Left renal pelvis (tissue), 4 donors: ENCODE measurements around the gene SCN1A. TPM values are rescaled to one million over a fixed set of nuclear protein-coding genes. Genes with fewer than 3 reads are reported as not detected.
"Not testable (repeated sequence)": the region's sequence is repeated elsewhere in the genome, so short reads cannot be mapped to it uniquely, and the experiment has no call there.

Experiments used
- DNase-seq, 4 donors: peaks; one replicate each; pipeline ENCODE4 v3.0.0-alpha.2; 2013; ENCODE audit warnings: low read depth in 4 of 4, low spot score in 3 of 4
- polyA plus RNA-seq, 4 donors: library from polyadenylated mRNA; unstranded; fragments of 120-200 nt; gene quantifications; one replicate each; pipeline ENCODE4 v1.2.1, GENCODE V29; 2013; ENCODE audit not compliant: insufficient read length in 4 of 4

The SCN1A gene
- polyA plus RNA-seq, 4 donors, result 0.10 to 0.29 (median 0.13) TPM

DNA sequence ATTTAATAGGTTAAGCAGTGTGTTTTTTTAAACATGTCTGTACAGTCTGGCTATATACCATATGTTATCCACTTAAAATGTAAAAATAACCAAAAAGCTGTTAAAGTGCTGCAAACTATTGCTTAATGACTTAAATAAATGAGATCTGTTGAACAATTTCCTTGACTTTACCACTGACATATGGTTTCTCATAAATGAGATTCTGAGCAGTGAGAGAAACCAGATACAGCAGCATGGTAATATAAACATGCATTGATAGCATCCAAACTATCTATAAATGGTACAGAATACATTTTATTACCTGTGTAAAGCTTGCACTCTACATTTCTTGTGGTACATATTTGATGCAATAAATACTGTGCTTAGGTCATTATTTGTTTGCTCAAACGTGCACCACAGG, 138.0 kb downstream of the SCN1A start:
- DNase-seq, result no peak

DNA sequence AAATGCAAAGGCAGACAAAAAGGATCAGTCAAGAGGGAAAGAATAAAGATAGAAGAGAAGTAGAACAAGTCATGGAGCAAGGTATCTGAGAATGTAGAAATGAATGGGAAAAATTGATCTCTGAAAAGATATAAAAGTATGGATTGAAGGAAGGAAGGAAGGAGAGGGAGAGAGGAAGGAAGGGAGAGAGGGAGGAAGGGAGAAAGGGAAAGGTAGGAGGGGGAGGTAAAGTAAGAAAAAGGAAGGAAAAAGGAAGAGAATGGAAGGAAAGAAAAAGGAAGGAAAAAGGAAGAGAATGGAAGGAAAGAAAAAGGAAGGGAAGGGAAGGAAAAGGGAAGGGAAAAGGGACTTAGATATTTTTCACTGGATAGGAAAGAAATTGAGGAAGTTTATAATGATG, 142.7 kb downstream of the SCN1A start:
- no peak for DNase-seq

DNA sequence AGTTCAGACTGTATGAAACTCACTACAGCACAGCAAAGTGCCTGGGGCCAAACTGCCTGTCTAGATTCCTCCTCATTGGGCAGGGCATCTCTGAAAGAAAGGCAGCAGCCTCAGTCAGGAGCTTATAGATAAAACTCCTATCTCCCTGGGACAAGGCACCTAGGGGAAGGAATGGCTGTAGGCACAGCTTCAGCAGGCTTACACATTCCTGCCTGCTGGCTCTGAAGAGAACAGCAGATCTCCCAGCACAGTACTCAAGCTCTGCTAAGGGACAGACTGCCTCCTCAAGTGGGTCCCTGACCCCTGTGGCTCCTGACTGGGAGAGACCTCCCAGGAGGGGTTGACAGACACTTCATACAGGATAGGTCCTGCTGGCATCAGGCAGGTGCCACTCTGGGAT, 155.7 kb downstream of the SCN1A start:
- DNase-seq, result not testable (repeated sequence)

DNA sequence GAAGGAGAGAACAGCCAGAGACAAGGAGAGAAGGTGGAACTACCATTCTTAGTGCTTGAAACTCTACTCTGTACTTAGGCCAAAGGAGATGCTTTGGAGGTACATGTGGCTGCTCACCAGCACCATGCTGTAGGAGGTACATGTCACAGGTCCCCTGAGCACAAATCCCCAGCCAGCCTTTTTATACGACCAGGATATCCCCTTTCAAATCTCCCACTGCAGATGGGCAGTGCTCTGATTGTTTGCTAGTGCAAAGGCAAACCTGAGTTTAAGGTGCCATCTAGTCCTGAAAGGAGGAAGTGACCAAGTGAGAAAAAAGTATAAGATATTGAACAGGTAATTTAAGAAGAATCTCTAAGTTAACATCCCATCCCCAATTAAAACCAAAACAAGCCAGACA, 157.2 kb downstream of the SCN1A start:
- DNase-seq, result peak in 1 of 4 donors; percentile 4

DNA sequence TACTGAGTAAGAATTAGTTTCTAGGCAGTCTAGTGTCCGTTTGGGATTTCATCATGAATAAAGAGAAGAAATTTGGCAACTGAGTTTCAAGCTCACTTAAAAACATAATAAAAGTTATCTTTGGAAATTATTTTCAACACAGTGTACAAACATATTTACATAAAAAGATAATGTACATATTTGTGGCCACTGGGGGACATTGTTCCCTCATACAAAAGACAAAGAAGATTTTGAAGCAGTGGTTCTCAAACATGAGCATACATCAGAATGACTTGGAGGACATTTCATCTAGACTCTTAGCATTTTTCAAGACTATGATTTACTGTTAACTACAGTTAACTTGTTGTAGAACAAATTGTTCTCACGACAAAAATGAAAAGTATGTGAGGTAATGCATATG, 158.6 kb downstream of the SCN1A start:
- DNase-seq, result no peak

DNA sequence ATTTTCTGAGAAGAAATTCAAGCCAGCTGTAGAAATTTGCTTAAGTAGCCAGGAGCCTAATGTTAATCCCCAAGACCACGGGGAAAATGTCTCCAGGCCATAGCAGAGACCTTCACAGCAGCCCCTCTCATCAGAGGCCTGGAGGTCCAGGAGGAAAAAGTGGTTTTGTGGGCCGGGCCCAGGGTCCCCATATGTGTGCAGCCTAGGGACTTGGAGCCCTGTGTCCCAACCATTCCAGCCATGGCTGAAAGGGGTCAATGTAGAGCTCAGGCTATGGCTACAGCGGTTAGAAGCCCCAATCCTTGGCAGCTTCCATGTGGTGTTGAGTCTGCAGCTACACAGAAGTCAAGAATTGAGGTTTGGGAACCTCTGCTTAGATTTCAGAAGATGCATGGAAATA, 160.1 kb downstream of the SCN1A start:
- DNase-seq, result no peak

DNA sequence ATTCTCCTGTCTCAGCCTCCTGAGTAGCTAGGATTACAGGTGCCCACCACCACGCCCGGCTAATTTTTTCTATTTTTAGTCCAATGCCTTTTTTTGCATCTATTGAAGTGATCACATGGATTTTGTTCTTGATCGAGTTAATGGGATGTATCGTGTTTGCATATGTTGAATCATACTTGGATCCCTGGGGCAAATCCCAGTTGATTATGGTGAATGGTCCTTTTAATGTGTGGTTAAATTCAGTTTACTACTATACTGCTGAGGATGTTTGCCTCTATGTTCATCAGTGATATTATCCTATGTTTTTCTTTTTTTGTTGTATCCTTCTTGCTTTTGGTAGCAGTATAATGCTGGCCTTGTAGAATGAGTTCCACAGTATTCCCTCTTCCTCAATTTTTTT, 166.0 kb downstream of the SCN1A start:
- no peak for DNase-seq

DNA sequence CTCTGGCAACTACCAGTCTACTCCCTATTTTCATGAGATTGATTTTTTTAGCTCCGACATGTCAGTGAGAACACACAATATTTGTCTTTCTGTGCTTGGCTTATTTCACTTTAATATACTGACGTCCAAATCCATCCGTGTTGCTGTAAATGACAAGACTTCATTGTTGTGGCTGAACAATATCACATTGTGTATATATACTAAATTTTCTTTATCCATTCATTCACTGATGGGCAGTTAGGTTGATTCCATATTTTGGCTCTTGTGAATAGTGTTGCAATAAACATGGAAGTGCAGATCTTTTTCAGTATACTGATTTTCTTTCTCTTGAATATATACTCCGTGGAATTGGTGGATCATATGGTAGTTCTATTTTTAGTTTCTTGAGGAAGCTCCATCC, 168.4 kb downstream of the SCN1A start:
- DNase-seq, result no peak

DNA sequence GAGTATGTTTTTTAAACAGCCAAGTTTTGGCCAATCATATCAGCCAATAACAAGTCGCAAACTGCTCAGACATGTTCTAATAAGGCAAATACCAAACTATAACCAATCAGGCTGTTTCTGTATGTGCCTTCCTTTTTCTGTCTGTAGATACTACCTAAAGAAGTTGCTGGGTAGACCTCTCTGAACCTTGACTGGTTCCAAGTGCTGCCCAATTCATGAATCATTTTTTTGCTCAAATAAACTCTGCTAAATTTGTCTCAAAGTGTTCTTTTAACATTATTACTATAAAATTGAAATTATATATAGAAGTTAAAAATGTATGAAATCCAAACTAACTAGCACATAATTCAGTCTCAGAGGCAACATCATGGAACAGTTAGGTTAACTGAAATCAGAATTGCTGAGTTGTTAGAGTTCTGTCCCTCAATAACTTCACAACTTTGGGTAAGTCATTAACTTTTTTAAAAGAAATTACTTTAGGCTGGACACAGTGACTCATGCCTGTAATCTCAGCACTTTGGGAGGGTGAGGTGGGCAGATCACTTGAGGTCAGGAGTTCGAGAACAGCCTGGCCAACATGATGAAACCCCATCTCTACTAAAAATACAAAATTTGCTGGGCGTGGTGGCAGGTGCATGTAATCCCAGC, 169.4 kb downstream of the SCN1A start:
- no peak for DNase-seq

DNA sequence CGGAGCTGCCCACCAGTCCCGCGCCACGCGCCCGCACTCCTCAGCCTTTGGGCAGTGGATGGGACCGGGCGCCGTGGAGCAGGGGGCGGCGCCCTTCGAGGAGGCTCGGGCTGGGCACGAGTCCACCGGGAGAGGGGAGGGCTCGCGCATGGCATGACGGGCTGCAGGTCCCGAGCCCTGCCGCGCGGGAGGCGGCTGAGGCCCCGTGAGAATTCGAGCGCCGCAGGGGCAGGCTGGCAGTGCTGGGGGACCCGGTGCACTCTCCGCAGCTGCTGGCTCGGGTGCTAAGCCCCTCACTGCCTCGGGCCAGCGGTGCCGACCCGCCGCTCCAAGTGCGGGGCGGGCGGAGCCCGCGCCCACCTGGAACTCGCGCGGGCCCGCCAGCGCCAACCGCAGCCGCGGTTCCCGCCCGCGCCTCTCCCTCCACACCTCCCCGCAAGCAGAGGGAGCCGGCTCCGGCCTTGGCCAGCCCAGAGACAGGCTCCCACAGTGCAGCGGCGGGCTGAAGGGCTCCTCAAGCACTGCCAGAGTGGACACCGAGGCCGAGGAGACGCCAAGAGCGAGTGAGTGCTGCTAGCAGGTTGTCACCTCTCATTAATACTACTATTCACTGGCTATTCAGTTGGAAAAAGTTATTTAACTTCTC, 170.7 kb downstream of the SCN1A start:
- no peak for DNase-seq

DNA sequence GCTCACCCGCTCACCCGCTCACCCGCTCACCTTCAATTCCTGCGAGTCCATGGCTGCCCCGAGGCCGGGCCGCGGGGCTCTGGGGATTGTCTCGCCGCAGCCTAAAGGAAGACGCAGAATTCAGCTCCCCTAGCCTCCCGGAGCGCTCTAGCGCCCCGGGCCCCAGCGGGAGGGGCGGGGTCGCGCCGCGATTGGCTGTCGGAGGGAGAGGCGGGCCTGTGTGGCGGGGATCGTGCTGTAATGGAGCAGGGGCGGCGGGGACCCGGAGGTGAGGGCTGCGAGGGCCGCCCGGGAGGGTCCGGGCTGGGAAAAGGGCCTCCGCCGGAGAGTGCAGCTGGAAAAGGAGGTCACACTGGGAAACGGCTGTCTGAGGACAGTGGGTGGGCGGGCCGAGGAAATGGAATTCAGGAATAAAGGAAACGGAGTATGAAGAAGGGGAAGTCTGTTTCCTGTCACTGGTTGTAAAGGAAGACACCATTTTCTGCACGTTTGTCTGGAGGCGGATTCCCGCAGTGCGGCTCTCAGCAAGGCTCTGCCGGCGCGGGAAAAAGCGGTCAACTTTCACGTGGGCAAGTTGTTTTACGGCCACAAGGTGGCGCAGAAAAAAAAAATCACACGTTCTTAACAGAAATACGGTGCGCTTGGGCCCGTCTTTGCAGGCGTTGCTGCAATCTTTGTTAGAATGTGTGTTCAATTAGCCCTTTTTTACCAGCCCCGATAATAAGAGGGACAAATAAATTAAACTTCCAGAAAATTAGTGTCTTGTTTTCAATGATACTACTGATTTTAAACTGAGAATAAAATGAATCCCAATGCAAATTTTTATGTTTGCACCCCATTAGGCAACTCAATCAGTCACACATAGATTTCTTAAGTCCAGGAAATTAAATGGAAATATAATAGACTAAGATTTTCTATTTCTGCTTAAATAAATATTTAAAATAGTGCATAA, 173.9 kb downstream of the SCN1A start, which contains the start of gene TTC21B:
TTC21B (minus strand) TSS at position 122 of the 952 bp plus-strand sequence; CDS start at position 51, 71 bp downstream.
- DNase-seq, result peak; percentile 90 to 91 (median 90)

DNA sequence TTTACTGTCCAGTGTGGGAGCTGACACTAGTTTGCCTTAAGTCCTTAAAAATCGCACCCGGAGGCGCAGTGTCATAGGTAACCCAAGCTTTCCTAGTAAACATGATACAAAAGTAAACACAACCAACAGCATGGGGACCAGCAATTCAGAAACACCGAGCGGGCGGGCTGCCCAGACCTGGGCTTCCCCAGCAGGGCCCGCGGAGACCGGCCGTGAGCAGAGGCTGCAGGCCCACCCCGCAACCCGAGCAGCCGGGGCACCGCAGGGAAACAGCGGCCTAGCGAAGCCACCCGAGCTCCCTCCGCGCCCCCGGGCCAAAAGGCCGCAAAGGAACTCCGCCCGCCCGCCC, 174.5 kb downstream of the SCN1A start:
- DNase-seq, result peak in 2 of 4 donors; percentile 29 to 35

DNA sequence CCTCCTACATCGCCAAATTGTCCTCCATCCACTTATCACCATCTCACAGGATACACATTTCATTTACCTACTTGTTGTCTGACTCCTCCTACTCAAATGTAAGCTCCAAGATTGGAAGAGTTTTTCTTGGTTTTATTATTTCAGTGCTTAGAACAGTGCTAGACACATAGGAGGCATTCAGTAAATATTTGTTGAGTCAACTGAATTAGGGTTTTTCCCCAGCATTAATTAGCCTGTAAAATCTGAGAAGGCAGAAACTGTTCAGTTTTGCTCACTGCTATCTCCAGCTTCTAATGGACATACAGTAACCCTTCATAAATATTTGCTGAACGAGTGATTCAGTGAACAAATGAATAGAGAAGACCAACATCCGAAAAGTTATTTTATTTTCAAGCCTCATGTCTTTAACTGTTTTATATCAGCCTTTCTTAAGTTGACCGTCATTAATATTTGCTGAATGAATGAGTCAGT, 175.0 kb downstream of the SCN1A start:
- DNase-seq, result no peak

DNA sequence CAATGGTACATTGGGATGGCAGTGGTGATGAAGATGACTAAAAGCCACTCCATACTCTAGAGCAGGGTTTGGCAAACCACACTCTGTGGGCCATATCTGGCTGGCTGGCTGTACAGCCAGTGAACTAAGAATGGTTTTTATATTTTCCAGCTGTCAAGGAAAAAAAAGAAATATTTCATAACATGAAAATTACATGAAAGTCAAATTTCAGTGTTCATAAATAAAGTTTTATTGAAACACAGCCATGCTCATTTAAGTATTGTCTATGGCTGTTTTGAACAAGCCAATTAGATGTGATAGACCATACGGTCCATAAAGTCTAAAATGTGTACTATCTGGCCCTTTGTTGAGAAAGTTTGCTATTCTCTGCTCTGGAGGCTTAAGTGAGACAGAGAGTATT, 175.7 kb downstream of the SCN1A start:
- no peak for DNase-seq

DNA sequence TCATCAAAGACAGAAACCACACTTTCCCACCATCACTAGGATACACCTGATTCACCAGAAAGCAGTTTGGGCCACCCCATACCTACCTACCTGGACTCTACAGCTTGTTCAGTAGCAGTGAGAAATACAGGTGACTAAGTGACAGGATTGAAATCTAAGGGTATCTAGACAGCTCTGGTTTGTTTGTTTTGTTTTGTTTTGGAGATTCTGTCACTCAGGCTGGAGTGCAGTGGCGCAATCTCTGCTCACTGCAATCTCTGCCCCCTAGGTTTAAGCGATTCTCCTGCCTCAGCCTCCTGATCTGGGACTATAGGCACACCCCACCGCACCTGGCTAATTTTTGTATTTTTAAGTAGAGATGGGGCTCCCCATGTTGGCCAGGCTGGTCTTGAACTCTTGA, 177.4 kb downstream of the SCN1A start:
- no peak for DNase-seq

DNA sequence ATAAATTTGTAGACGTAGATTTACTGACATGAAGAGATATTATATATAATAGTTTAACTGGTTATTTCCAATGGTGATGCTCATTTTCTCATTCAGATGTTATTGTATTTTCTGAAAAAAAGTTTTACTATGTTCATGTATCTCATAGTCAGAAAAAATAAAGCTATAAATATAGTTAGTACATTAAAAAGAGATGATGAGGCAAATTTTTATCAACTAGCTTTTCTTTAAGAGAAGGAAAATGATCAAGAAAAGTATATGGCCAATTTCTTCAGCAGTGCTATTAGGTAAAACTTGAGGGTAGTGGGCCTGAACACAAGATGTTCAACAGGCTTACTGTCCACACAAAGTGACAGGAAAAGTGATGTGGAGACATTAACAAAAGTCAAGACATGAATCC, 186.0 kb downstream of the SCN1A start:
- no peak for DNase-seq

DNA sequence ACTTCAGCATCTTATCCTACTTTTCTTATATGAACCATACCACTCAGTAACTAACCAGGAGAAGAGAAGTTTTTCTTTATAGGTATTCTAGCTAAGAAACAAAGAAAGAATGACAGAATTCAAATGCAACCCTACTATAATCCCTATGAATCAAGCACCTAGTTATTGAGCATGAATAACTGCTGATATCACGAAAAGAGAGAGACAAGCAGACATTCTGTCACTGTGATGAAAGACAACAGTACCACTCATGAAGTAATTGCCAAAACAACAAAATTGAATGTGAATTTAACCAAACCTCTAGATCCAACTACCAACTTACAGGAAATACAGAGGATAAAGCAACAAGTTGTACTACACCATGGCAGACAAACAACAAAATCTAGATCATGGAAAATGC, 189.6 kb downstream of the SCN1A start:
- no peak for DNase-seq
